GM18505 (cell line): ENCODE measurements around the gene FMNL3.

Experiments
- ATAC-seq: cut with Tn5 transposase; IDR thresholded peaks from one replicate; pipeline ENCODE4 v1.9.1; 2021; ENCODE audit not compliant: unreplicated experiment
- POLR2A ChIP-seq: IDR thresholded peaks from 4 replicates; pipeline ENCODE4 v1.6.1; 2011; ENCODE audit warnings: borderline replicate concordance; ENCODE audit not compliant: insufficient read depth, insufficient read length; ENCODE audit errors: extremely low read depth

Gene FMNL3

GRCh38 chr12:49702676-49703215 is 4.5 kb downstream of the FMNL3 start:
- no peak for TF ChIP-seq POLR2A
- ATAC-seq: no peak

GRCh38 chr12:49702009-49702408 is 5.2 kb downstream of the FMNL3 start:
- ATAC-seq: no peak
- no peak for TF ChIP-seq POLR2A

GRCh38 chr12:49698619-49699545 is 8.3 kb downstream of the FMNL3 start:
- peak; percentile 58 for ATAC-seq
- TF ChIP-seq POLR2A: peak; percentile 46

- no peak for TF ChIP-seq POLR2A
- ATAC-seq: no peak
Observed at GRCh38 chr12:49697808-49698207, 9.4 kb downstream of the FMNL3 start.

- no peak for TF ChIP-seq POLR2A
- no peak for ATAC-seq
Observed at GRCh38 chr12:49696723-49697122, 10.5 kb downstream of the FMNL3 start.

- no peak for ATAC-seq
Observed at GRCh38 chr12:49693931-49694444, 13.2 kb downstream of the FMNL3 start.

GRCh38 chr12:49692851-49693250 is 14.4 kb downstream of the FMNL3 start:
- no peak for TF ChIP-seq POLR2A
- ATAC-seq: no peak

More at GRCh38 chr12:49693931-49694444, 13.2 kb downstream of the FMNL3 start:
- no peak for TF ChIP-seq POLR2A

- TF ChIP-seq POLR2A: no peak
- ATAC-seq: no peak
Observed at GRCh38 chr12:49689785-49690184, 17.4 kb downstream of the FMNL3 start.

- TF ChIP-seq POLR2A: no peak
- no peak for ATAC-seq
Observed at GRCh38 chr12:49689237-49689636, 18.0 kb downstream of the FMNL3 start.

- no peak for ATAC-seq
- TF ChIP-seq POLR2A: no peak
Observed at GRCh38 chr12:49687941-49688340, 19.3 kb downstream of the FMNL3 start.

- no peak for ATAC-seq
Observed at GRCh38 chr12:49684310-49684854, 22.8 kb downstream of the FMNL3 start.

GRCh38 chr12:49683599-49684309 is 23.5 kb downstream of the FMNL3 start:
- TF ChIP-seq POLR2A: no peak
- ATAC-seq: no peak

More at GRCh38 chr12:49684310-49684854, 22.8 kb downstream of the FMNL3 start:
- no peak for TF ChIP-seq POLR2A

GRCh38 chr12:49680075-49680474 is 27.1 kb downstream of the FMNL3 start:
- ATAC-seq: no peak
- TF ChIP-seq POLR2A: no peak
